ENCODE results near the gene FOXP1.

The FOXP1 gene

DNA sequence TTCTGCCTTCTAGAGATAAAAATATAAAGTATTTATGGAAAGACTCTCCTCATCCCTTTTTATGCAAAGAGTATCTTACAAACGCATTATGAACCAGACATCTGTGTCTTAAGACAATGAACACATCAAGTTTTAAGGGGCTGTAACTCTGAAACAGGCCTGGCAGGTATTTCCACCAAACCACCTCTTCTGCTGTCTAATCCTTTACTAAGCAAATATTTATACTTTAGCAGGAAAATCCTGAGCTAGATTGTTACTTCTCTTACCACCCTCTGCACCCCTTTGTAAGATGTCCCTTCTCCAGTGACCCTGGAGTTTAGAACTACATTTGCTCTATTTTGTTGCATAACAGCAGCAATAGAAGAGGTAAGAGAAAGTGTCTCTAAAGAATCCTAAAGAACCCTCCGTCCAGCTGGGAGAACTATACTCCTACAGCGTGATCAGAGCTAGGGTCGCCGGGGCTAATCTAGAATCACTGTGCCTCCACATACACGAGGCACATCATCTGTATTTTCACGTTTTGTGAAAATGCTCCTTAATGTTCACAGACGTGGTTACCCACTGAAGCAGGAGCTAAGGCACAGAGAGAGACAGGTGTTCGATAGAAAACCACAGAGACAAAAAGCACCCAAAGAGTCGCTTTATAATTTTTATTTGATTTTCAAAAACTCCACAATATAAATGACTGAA is 129.6 kb downstream of the FOXP1 start:
- no peak overlapping the region for H3K4me3 ChIP-seq (ENCODE audit: low read length)
- peak; percentile 50 for DNase-seq (ENCODE audit: low read depth)
- TF ChIP-seq, protein P1, sequence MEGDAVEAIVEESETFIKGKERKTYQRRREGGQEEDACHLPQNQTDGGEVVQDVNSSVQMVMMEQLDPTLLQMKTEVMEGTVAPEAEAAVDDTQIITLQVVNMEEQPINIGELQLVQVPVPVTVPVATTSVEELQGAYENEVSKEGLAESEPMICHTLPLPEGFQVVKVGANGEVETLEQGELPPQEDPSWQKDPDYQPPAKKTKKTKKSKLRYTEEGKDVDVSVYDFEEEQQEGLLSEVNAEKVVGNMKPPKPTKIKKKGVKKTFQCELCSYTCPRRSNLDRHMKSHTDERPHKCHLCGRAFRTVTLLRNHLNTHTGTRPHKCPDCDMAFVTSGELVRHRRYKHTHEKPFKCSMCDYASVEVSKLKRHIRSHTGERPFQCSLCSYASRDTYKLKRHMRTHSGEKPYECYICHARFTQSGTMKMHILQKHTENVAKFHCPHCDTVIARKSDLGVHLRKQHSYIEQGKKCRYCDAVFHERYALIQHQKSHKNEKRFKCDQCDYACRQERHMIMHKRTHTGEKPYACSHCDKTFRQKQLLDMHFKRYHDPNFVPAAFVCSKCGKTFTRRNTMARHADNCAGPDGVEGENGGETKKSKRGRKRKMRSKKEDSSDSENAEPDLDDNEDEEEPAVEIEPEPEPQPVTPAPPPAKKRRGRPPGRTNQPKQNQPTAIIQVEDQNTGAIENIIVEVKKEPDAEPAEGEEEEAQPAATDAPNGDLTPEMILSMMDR (IDR thresholded peaks at IDR 0.05; ENCODE audit: insufficient read depth, low read depth, low read length, missing control alignments) = no peak

DNA sequence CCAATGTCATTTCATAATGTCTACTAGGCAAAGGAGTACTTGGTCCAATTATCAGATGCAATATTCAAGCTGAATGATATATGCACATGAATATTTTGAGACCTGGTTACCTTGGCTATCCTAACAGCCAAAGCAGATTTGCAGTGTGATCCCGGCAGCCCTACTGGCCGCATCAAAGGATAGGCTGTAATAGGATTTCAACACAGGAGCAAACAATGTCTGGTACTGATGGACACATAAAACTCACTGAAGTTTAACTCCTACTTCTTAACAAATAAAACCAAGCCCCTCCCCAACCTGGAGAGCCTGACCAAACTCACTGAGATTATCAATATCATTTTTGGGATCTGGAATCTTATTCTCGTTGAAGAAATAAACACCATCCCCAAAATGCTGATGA is 130.2 kb downstream of the FOXP1 start:
- H3K4me3 ChIP-seq (ENCODE audit: low read length) = no peak overlapping the region
- TF ChIP-seq, protein P1 (IDR thresholded peaks at IDR 0.05; ENCODE audit: insufficient read depth, low read depth, low read length, missing control alignments) = no peak
- DNase-seq (ENCODE audit: low read depth) = no peak

DNA sequence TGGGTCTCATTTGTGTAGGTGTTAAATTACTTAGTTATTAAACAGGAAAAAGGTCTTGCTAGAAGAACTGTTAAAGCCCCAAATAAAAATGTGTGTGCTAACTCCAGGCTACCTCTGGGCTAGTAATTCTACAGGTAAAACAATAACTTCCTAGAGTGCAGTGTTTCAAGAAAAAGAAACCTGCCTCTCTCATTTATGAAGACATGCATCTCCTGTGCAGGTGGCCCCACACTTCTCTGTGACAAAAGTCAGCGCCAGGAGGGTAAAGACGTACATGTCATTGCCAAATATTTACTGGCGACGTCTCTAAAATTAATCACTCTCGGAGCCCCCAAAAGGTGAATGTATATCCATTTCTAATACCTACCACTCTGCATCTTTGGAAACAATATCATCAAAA is 131.7 kb downstream of the FOXP1 start:
- H3K4me3 ChIP-seq (ENCODE audit: low read length) = no peak overlapping the region
- DNase-seq (ENCODE audit: low read depth) = no peak
- TF ChIP-seq, protein P1 (IDR thresholded peaks at IDR 0.05; ENCODE audit: insufficient read depth, low read depth, low read length, missing control alignments) = no peak

DNA sequence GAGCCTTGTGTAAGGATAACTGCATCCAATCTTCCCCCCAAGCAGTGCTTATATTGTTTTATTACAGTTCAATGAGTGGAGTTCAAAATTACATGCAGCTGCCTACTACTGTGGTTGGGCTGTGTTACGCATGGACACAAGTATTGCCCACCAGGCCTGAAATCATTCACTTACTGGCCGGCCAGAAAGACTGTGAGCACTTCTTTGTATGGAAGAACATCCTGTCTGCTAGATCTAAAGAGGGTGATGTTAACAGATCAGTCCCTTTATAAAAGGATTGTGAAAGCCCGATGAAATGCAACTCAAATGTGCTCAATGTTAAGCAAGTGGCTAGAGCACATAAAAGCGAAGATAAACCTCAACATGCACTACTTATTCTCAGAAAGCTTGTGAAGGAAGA is 132.5 kb downstream of the FOXP1 start:
- TF ChIP-seq, protein P1 (IDR thresholded peaks at IDR 0.05; ENCODE audit: insufficient read depth, low read depth, low read length, missing control alignments) = no peak
- H3K4me3 ChIP-seq (ENCODE audit: low read length) = no peak overlapping the region
- DNase-seq (ENCODE audit: low read depth) = no peak

DNA sequence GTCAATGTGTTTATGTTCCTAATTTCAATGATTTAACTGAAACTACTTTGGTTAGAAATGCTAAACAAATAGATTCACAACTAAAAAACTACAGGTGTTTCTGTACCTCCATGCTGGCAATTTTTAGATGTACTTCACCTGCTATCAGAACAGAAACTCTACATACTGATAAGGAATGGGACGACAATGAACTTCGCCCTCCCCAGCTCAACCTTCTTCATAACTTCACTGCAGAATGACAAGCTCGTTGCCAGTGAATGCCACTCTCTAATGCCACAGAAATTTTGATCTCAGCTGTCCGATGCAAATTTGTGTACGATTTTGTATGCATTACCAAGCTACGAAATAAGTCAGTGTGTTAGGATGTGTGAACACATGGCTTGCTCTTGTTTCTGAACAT is 133.4 kb downstream of the FOXP1 start:
- DNase-seq (ENCODE audit: low read depth) = no peak
- H3K4me3 ChIP-seq (ENCODE audit: low read length) = no peak overlapping the region
- TF ChIP-seq, protein P1 (IDR thresholded peaks at IDR 0.05; ENCODE audit: insufficient read depth, low read depth, low read length, missing control alignments) = no peak

DNA sequence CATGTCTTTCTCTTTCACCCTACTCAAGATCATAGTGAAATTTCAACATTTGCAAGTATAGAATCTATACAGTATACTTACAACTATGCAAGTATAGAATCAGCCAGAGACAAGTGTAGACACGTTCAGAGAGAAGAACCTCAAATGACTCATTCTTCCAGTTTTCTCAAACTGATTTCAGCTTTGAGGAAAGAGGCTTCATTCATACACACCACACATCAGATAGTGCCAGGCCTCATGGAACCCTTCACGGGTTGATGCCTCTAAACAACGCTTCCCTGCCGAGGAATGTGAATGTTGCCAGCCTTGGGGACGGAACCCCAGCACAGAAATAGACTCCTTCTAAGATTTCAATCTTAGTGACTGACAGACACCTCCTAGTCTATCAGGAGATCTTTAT is 135.7 kb downstream of the FOXP1 start:
- peak; percentile 90 for DNase-seq (ENCODE audit: low read depth)
- H3K4me3 ChIP-seq (ENCODE audit: low read length) = no peak overlapping the region

More for the DNA sequence above, 135.7 kb downstream of the FOXP1 start:
- TF ChIP-seq, protein P1 (IDR thresholded peaks at IDR 0.05; ENCODE audit: insufficient read depth, low read depth, low read length, missing control alignments) = no peak

Measured in epithelial cell of esophagus (primary cell).